Measurements from ENCODE around the gene CSF1R.
A peak's percentile ranks its signal among the peaks of the same experiment; 100 is the strongest.

CSF1R gene

DNA sequence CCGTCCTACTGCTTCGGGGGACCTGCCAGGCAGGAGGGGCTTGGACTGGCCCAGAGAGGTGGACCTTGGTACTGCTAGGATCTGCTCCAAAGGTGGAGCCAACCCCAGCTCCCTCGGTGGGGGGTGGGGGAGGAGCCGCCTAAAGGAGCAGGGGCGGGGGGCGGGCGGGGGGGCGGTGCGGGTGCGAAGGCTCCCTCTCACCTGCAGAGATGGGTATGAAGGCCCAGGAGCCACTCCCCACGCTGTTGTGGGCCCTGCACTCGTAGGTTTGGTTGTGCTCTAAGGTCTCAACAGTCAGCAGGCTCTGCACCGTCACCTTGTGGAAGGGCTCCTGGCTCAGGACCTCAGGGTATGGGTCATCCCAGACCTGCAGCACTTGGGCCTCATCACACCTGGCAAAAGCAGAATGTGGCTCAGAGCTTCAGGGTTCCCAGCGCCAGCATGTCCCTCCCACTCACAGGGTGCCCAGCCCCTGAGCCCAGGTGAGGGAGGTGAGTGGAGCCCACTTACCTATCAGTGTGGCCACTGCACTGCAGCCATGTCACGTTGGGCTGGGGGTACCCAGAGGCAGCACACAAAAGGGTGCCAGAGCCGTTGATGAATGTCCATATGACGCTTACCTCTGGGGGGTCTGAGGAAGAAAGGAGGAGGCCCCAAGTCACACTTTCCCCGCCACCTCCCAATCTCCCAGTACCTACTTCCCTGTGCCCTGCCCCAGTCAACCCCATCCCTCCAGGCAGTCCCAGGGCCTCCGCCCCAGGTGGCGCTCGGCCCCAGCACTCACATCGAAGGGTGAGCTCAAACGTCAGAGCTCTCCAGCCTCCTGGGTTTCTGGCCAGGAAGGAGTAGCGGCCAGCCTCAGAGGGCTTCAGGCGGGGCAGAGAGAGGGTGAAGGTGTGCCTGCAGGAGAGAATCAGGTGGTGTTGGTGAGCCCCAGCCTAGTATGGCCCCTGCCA is 16.4 kb downstream of the CSF1R start:
- DNase-seq, result no peak

DNA sequence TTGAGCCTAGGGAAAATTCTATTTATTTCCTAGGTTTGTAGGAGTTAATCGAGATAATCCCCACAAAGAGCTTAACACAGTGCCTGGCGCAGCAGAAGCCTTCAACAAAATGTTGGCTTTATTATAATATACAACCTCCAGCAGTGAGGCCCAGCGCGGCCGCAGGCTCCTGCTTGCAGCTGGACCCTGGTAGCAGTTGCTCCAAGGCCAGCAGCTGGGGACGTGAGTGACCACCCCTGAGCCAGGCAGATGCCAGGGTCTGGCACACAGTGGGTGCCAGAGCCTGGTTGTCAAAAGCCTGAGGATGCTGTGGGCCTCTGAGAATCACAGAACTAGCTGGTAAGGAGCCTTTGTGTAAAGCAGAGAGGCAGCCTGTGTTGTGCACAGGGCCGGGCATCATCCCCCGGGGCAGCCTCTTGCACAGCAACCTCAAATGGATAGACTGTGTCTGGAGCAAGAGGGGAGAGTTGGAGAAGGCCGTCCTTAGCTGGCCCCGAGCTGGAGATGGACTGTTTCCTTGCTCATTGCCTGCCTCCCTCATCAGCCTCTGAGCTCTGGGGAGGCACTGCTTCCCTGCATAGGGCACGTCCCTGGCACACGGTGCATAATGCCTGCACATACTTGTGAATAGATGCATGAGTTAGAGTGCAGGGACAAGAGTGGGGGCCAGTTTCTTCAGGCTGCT is 17.3 kb downstream of the CSF1R start:
- DNase-seq, result no peak

DNA sequence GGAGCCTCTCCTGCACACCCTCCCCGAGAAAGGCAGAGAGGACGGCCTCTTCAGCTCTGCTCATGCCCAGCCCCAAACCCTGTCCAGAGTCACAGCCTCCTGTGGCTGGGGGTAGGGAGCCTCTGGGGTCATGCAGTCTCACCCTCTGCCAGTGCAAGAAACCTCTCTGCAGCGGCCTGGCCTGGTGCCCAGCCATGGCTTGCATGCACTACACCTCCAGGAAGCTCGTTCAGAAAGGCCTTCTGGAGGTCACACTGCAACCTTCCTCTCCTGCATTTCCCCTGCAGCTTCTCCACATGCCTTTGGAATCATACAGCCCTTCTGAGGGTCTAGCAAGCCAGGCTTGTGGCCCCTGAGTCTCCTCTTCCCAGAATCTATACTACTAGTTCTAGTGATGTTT is 17.9 kb downstream of the CSF1R start:
- no peak for DNase-seq

DNA sequence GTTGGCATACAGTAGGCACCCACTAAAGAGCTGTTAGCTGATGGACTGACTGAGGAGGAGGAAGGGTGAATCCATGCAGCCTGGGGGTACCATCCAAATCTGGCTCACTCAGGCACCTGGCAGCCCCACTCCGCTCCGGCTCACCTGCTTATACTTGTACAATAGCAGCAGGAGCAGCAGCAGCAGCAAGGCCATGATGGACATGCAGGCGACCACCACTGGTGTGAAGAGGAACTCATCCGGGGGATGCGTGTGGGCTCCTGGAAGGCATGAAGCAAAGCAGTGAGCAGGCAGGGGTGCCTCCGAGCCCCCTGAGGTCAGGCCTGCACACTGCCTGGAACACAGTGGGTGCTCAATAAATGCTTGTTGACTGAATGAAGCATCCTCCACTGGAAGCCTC is 18.3 kb downstream of the CSF1R start:
- DNase-seq, result no peak

DNA sequence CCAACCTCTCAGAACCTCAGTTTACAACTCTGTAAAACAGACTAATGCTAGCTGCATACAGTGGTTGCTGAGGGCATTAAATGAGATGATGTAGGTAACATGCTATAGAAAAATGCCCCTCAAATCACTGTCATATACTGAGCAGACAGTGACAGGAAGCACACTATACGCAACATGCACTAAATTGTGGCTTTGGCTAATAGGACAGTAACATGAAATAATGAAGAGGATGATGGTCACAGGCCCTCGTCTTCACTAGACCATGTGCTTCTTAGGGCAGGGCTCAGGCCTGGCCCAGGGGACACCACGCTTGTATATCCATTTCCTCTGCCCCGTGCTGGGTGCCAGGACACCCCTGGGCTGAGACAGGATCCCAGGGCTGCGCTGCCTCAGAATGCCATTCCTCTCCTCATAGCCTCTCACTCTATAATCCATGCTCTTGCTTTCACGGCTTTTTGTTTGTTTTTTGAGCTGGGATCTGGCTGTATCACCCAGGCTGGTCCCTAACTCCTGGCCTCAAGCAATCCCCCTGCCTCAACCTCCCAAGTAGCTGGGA is 18.9 kb downstream of the CSF1R start:
- no peak for DNase-seq

DNA sequence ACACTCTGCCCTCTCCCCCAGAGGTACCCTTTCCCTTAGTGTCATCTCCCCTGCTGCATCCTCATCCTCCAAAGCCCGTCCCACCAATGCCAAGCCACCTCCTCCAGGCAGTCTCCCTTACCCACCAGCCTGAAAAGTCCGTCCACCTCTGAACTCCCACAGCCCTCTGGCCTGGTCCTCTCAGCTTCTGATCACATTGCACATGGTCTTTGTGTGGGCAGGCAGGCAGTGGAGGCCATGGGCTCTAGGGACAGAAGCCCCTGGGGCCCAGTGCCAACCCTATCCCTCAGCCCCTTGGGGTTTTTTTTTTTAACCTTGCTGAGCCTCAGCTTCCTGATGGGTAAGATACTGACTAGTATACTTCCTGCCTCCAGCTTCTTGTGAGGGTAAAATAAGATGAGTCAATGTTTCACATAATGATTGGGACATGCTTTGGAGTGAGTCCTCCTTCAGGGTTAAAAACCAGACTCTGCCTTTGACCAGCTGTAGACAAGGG is 19.4 kb downstream of the CSF1R start:
- peak in 1 of 2 experiments; percentile 33 for DNase-seq

DNA sequence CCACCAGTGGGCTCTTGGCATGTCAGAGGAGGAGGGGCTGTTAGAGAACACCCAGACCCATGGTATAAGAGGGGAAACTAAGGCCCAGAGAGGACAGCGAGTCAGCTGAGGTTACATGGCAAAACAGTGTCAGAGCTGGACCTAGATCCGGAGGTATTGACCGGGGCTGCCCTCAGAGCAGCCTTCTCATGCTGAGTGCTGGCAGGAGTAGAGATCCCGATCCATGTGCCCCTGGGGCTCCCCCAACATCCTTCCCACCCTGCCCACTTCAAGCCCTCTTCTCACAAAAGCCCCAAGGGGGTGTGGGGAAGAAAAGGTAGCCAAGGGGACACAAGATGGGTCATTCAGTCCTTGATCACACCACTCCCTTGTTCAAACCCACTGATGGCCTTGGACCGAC is 19.9 kb downstream of the CSF1R start:
- no peak for DNase-seq

DNA sequence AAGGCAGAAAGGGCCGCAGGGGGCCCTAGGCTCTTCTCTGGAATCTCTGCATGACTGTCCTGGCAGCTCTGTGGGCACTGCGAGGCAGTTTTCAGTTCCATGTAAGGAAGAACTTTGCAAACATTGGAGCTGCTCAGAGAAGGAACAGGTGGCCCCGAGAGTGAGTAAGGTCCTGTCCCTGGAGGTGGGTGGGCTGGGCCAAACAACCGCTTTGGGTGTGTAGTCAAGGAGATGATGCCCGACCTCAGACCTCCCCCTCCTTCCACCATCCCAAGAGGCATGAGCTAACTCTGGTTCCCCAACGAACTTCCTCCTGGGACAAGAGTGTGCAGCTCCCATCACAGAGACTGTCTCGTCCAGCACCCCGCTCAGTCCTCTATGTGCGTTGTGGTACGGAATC is 20.5 kb downstream of the CSF1R start:
- DNase-seq, result no peak

DNA sequence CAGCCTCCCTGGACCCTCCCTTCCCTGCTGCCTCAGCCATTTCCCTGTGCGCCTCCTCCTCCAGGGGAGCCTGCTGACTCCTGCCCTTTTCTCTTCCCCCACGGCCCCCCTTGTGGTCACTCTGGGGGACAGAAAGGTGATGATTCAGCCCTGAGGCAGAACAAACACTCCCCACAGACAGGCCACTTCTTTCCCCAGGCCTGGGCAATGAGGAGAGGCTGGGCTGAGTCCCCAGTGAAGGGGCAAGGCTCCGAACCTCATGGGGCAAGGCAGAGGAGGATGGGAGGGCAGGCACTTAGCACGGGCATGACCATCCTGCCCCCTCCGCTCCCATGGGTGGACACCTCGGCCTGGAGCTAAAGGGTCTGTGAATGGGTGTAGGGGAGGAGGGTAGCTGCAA is 21.0 kb downstream of the CSF1R start:
- no peak for DNase-seq

DNA sequence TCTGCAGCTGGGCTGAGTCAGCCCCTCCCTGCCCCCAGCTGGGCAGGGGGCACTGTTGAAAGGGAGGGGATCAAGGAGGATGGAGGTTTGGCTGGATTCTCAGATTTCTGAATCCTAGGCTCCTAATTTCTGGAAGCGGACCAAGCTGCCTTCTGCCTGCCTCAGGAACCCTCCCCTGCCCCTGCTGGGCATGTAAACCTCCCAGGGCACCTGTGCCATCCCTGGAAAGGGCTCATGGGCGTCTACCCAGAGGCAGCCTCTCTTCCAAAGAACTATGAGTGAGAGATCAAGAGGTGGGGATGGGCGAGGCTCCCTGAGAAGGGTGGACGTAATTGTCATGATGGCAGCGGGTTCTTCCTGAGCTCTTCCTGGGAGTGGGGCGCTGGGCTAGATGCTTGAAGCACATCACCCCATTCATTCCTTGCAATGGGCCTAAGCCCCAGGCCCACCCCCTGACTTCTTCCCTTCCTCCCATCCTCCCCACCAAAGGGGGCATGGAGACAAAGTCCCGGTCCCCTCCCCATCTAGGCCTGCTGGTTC is 21.6 kb downstream of the CSF1R start:
- DNase-seq, result no peak

DNA sequence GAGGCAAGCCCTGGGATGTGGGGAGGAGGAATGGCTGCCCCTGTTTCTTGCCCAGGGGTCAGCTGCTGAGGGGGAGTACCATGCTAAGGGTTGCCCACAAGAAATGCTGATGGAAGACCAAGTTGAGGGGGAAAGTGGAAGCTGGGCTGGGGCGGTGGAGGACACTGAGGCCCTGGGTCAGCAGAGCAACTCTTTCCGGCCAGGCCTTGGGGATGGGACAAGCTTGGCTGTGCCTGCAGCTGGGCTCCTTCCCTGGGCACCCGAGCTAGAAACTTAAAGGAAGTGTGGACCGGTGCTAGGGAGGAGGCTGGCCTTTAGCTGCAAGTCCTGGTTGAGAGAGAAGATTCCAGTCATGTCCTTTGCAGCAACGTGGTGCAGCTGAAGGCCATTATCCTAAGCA is 22.7 kb downstream of the CSF1R start:
- no peak for DNase-seq

DNA sequence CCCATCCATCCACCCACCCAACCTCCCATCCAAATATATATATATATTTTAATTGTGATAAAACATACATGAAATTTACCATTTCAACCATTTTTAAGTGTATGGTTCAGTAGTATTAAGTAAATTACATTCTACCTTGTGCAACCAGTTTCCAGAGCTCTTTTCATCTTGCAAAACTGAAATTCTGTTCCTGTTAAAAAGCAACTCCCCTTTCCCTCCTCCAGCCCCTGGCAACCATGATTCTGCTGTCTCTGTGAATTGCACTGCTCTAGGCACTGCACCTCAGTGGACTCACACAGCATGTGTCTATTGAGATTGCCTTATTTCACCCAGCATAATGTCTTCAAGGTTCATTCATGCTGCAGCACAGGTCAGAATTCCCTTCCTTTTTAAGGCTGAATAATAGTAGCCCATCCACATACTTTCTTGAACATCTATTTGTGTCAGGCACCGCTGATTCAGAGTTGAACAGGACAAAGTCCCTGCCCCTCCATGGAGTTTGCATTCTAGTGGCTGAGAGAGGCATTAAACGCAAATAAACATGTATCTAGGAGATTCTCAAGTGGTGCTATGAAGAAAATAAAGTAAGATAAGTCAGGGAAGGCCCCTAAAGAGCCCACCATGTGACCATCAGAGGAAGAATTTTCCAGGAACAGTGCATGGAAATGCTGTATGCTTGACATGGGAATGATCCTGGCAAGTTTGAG is 24.0 kb downstream of the CSF1R start:
- DNase-seq, result no peak

DNA sequence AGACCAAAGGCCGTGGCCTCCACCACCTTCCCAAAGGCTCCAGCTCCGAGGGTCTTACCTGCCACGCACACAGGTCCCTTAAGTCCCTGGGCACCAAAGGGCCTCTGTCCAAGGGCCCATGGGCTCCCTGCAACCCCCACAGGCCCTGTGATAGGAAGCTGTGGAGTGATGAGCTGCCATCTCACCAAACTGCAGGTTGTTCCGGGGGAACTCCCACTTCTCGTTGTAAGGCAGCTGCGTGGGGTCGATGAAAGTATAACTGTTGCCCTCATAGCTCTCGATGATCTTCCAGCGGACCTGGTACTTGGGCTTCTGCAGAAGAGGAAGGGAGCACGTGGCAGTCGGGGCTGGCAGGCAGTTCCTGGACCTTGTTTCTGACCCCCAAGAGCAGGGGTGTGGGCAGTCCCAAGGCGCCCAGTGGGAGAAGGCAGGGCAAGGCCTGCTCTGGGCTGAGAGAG is 24.8 kb downstream of the CSF1R start:
- no peak for DNase-seq

DNA sequence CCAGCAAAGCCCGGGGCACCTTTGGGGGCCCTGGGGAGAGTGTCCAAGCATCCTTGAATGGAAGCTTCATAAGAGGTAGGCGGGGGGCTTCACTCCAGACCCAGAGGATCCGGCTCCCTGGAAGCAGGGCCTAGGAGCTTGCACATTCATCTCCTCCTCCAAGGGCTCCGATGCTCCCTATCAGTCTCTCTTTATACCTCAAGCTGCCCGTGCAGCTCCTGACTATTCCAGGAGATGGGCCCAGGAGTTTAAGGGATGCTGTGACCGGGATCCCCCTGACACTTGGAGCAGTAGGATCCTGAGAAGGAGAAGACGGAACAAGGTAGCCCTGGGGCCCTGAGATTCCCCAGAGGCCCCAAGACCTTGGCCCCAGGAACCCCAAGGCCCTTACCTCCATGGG is 25.9 kb downstream of the CSF1R start:
- no peak for DNase-seq

DNA sequence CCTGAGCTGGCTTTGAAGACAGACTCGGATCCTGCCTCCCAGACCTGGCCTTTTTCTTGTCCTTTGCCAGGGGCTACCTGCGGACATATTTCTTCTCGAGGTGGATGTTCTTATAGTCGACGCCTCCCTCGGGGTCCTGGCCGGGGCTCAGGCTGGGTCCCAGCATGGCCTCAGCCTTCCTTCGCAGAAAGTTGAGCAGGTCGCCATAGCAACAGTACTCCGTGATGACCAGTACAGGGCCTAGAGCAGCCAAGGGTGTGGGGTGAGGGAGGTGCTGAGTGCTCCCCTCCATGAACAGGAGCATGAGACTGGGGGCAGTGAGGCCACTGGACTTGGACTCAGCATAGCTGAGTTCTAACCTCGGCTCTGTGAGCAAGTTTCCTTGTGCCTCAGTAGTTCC is 26.7 kb downstream of the CSF1R start:
- DNase-seq, result no peak

DNA sequence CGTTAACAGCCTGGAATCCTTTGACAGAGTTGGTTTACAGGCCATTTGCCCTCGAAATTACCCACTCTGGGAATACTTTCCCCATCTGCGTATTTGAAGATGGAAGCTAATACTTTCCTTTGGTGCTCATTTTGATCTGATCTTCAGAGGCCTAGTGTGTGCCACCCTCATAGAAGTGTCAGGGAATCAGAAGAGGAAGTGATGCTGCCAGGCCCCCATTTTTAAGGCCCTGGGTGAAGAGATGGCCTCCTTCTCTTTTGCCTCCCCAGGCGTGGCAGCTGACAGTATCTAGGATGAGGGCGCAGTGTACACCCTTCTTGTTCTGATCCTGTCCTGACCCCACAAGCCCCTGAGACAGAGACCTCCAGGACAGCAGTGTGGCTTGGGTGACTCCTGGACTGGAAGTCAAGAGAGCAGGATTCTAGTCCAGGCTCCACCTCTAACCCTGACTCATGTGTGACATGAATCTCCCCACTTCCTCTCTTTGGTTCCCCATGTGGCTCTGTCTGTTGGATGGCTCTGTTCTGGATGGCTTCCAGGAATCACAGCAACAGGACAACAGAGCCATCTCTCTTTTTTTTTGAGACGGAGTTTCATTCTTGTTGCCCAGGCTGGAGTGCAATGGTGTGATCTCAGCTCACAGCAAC is 27.8 kb downstream of the CSF1R start:
- DNase-seq, result no peak

DNA sequence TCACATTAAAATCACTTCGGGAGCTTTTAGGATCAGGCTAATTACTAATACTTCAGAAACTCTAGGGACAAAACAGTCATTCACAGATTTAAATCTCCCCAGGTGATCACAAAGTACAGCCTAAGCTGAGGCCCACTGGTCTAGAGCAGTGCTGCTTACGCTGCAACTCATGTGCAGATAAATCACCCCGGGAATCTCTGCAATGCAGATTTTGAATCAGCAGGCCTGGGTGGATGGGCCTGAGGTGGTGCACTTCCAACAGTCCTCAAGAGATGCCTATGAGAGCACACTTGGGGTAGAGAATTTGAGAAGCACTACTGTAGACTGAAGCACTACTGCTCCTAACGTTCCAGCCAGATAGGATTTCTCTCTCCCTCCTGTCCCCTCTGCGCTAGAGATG is 28.4 kb downstream of the CSF1R start:
- DNase-seq, result no peak

DNA sequence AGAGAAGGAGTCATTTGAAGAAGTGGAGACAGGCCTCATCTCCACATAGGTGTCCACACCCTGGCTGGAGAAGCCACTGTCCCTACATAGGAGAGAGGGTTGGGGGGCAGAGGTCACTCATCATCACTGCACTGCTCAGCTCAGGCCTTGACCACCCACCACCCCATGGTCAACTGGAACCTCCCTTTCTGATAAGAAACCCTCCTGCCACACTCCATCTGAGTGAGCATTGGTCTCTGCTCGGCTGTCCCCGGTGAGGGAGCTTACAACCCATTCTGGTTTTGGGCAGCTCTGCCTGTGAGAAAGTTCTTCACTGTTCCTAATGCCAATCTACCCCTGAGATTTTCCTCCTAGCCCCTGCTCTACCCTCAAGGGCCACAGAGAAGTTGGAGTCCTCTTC is 28.8 kb downstream of the CSF1R start:
- no peak for DNase-seq

DNA sequence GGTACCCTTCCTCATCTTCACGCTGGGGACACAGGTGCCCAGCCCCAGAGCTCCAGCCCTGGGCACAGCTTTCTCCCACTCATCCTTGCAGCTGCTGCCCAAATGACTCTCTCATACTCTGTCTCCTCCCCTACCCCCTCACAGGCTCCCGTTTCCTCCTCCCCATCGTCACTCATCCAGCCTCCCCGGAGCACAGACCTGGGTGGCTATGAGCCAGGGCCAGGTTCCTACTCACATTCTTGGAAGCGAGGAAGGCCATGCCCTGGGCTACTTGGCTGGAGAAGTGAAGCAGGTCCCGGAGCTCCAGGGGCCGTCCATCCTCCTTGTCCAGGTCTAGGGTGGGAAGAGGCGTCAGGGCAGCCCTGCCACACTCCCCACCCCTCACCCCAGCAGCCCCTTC is 29.3 kb downstream of the CSF1R start:
- DNase-seq, result no peak

DNA sequence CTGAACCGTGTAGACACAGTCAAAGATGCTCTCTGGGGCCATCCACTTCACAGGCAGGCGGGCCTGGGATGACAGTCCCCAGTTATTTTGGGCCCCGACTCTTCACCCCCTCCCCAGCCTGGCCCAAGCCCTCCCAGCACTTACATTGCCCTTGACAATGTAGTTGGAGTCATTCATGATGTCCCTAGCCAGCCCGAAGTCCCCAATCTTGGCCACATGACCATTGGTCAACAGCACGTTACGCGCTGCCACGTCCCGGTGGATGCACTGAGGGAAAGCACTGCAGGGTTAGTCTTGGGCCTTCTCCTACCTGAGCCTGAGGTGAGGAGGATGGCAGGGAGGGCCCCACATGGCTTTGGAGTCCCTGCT is 30.3 kb downstream of the CSF1R start:
- DNase-seq, result no peak

DNA sequence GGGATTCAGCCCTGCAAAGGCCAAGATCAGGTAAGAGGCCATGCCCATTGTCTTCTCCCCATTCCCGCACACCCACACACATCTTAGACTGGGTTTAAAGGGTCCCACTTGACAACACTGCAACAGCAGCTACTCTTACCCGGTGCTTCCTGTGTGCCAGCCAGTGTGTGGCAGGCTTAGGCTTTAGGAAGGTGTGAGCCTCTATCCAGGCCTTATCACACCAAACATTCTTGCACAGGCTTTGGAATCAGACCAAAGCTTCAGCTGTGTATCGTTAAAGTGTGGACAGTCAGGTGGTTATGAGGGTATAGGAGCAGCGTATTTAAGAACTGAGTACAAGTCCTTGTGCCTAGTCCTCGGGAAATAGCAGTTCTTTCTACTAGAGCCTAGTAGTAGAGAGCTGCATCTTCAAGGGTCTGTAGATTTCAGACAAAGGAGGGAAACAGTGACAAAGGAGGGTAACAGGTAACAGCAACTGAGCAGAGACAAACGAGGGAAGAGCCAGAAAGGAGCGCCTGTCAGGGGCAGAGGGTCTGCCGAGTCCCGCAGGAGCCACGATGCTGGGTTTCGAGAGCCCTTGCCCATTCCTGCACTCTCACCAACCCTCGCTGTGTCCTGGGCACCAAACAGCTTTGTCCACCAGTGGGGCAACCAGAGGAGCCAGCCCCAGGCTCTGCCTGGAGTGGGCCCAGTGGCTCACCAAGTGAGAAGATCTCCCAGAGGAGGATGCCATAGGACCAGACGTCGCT is 30.9 kb downstream of the CSF1R start:
- no peak for DNase-seq

DNA sequence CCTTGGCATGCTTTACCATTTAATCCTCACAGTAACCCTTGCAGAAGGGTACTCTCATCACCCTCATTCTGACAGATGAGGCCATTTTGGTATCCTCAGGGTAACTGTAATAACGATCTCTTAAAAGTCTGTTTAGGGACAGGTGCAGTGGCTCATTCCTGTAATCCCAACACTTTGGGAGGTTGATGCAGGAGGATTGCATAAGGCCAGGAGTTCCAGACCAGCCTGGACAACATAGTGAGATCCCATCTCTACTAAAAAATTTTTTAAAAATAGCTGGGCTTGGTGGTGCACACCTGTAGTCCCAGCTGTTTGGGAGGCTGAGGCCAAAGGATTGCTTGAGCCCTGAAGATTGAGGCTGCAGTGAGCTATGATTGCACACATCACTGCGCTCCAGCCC is 31.8 kb downstream of the CSF1R start:
- DNase-seq, result no peak
